SK-N-SH (cell line): ENCODE measurements around the gene ZCCHC2. TPM values are rescaled to one million over a fixed set of nuclear protein-coding genes. Genes with fewer than 3 reads are reported as not detected.

Source experiments
- CTCF ChIA-PET: fragments of 300-600, 350-600 bp; formaldehyde crosslinking; extraction: SDS; loops from one replicate; lab custom pipeline; 2021; lab: Yijun Ruan, JAX
- POLR2A ChIA-PET: fragments of 350-600 bp; sonication (Branson Sonifier 250); formaldehyde crosslinking; extraction: SDS; loops from one replicate; lab custom pipeline; 2020; ENCODE audit warnings: antibody characterized with exemption, inconsistent platforms; lab: Yijun Ruan, JAX
- DNase-seq: peaks from one replicate; pipeline ENCODE4 v3.0.0; 2012
- H2AFZ ChIP-seq: fragments of 200-600 bp; sonication (generic); 2 replicates; pipeline ENCODE4 v1.8.1; 2016; ENCODE audit warnings: antibody characterized with exemption, mild to moderate bottlenecking, low read depth
- H3F3A ChIP-seq: fragments of 200-600 bp; sonication (generic); replicated peaks from 2 replicates; pipeline ENCODE3; 2016; ENCODE audit warnings: antibody characterized with exemption, mild to moderate bottlenecking; ENCODE audit not compliant: insufficient read depth
- H3K27ac ChIP-seq, 2 experiments: fragments of 200-500 bp in 1 of 2; fragments of 200-600 bp in 1 of 2; sonication (Bioruptor generic) in 1 of 2; sonication (generic), shearing (Covaris generic) in 1 of 2; 2 replicates each; pipeline versions ENCODE4 v1.5.1 to v1.6.1; 2014 to 2016; ENCODE audit warnings: low read depth in 2 of 2, inconsistent platforms in 1 of 2, low read length in 1 of 2, mild to moderate bottlenecking in 1 of 2, mixed read lengths in 1 of 2
- H3K27me3 ChIP-seq: fragments of 200-600 bp; sonication (generic), shearing (Covaris generic); 2 replicates; pipeline ENCODE4 v1.6.1; 2016; ENCODE audit warnings: mixed run types; ENCODE audit not compliant: insufficient read depth
- H3K36me3 ChIP-seq, 2 experiments: fragments of 200-500 bp in 1 of 2; fragments of 200-600 bp in 1 of 2; sonication (Bioruptor generic) in 1 of 2; sonication (generic) in 1 of 2; replicated peaks in 1 of 2; 2 replicates each; pipeline versions ENCODE3 to v1.5.1; 2014 to 2016; ENCODE audit warnings: low read length in 1 of 2, mild to moderate bottlenecking in 1 of 2; ENCODE audit not compliant: insufficient read depth in 2 of 2, control insufficient read depth in 1 of 2
- H3K4me1 ChIP-seq, 2 experiments: fragments of 200-500 bp in 1 of 2; fragments of 200-600 bp in 1 of 2; sonication (Bioruptor generic) in 1 of 2; sonication (generic), shearing (Covaris generic) in 1 of 2; 2 replicates each; pipeline versions ENCODE4 v1.5.1 to v1.6.1; 2014 to 2016; ENCODE audit warnings: low read depth in 1 of 2, low read length in 1 of 2, mixed run types in 1 of 2; ENCODE audit not compliant: insufficient read depth in 2 of 2, control insufficient read depth in 1 of 2
- H3K4me2 ChIP-seq: fragments of 200-600 bp; sonication (generic), shearing (Covaris generic); 2 replicates; pipeline ENCODE4 v1.6.1; 2017; ENCODE audit warnings: mixed run types
- H3K4me3 ChIP-seq, 2 experiments: fragments of 200-500 bp in 1 of 2; fragments of 200-600 bp in 1 of 2; sonication (Bioruptor generic) in 1 of 2; sonication (generic), shearing (Covaris generic) in 1 of 2; 2 replicates each; pipeline versions ENCODE4 v1.5.1 to v1.8.1; 2014 to 2016; ENCODE audit warnings: low read depth in 2 of 2, inconsistent platforms in 1 of 2, low read length in 1 of 2, mild to moderate bottlenecking in 1 of 2, mixed read lengths in 1 of 2, moderate library complexity in 1 of 2
- H3K79me2 ChIP-seq: fragments of 200-600 bp; sonication (generic); 2 replicates; pipeline ENCODE4 v1.8.1; 2017; ENCODE audit warnings: mild to moderate bottlenecking; ENCODE audit not compliant: insufficient read depth
- H3K9ac ChIP-seq: fragments of 200-600 bp; sonication (generic); 2 replicates; pipeline ENCODE4 v1.6.1; 2017; ENCODE audit warnings: mixed run types
- H3K9me2 ChIP-seq: fragments of 200-600 bp; sonication (generic); 2 replicates; pipeline ENCODE4 v1.6.1; 2017; ENCODE audit warnings: mixed run types
- H3K9me3 ChIP-seq: fragments of 200-600 bp; sonication (generic); 2 replicates; pipeline ENCODE4 v1.6.1; 2017; ENCODE audit warnings: mixed run types, mild to moderate bottlenecking, moderate library complexity
- H4K20me1 ChIP-seq: fragments of 200-600 bp; sonication (generic); 2 replicates; pipeline ENCODE4 v1.6.1; 2017; ENCODE audit warnings: mild to moderate bottlenecking, mixed run types; ENCODE audit not compliant: insufficient read depth
- ELF1 ChIP-seq: IDR thresholded peaks from 2 replicates; pipeline ENCODE4 v1.4.0; 2012
- EZH2phosphoT487 ChIP-seq: fragments of 200-600 bp; sonication (generic); IDR thresholded peaks from 2 replicates; pipeline ENCODE4 v1.6.1; 2017; ENCODE audit warnings: low read depth, mixed run types, mild to moderate bottlenecking, antibody characterized with exemption, moderate library complexity, borderline replicate concordance
- FOXM1 ChIP-seq: IDR thresholded peaks from 2 replicates; pipeline ENCODE4 v1.4.0; 2012; ENCODE audit warnings: low read depth, mild to moderate bottlenecking
- MXI1 ChIP-seq: IDR thresholded peaks from 2 replicates; pipeline ENCODE4 v1.6.1; 2012; ENCODE audit warnings: mild to moderate bottlenecking, low read depth, low read length, improper control_type of control experiment
- NFIC ChIP-seq: IDR thresholded peaks from 2 replicates; pipeline ENCODE4 v1.4.0; 2012; ENCODE audit warnings: borderline replicate concordance
- POLR2AphosphoS5 ChIP-seq: IDR thresholded peaks from 2 replicates; pipeline ENCODE4 v1.6.1; 2012; ENCODE audit warnings: low read depth, low read length
- RAD21 ChIP-seq: IDR thresholded peaks from 2 replicates; pipeline ENCODE4 v1.6.1; 2012; ENCODE audit warnings: mild to moderate bottlenecking, low read length
- SMC3 ChIP-seq: IDR thresholded peaks from 2 replicates; pipeline ENCODE4 v1.6.1; 2012; ENCODE audit warnings: low read depth, low read length, improper control_type of control experiment
- YY1 ChIP-seq: IDR thresholded peaks from 2 replicates; pipeline ENCODE4 v1.4.0; 2012; ENCODE audit warnings: low read depth, mild to moderate bottlenecking
- WGBS: methylation state at CpG from one replicate; pipeline ENCODE4 v1.1.6; 2017; ENCODE audit warnings: low lambda C conversion rate; 5-methylcytosine and 5-hydroxymethylcytosine counted together
- polyA plus RNA-seq, 3 experiments: library from polyadenylated mRNA; depleted of rRNA; stranded (reverse); fragments of >200 nt; gene quantifications; 2 replicates each; pipeline ENCODE4 v1.2.3, GENCODE V29; 2012
- TF ChIP-seq, protein P1 (sequence below): IDR thresholded peaks from 2 replicates; pipeline ENCODE4; 2012
- TF ChIP-seq, protein P2 (sequence below): IDR thresholded peaks from 2 replicates; pipeline ENCODE4 v1.4.0; 2012; ENCODE audit warnings: low read depth, borderline replicate concordance
- TF ChIP-seq, protein P3 (sequence below): fragments of 150-350 bp; IDR thresholded peaks from 2 replicates; pipeline ENCODE4 v1.6.1; 2017; ENCODE audit warnings: antibody characterized with exemption, low read length, low read depth, borderline replicate concordance

ZCCHC2 gene
- polyA plus RNA-seq, 1 of the 3 experiments (the other 2 are of a cell fraction), result 7.3 TPM

GRCh38 chr18:62518460-62519375 is 4.1 kb upstream of the ZCCHC2 start:
- WGBS, result 91% methylated on average over 9 of the region's 9 CpGs
- POLR2A ChIA-PET, result no interaction called here
- DNase-seq, result no peak

GRCh38 chr18:62519684-62520083 is 3.1 kb upstream of the ZCCHC2 start:
- no peak overlapping the region for H3K27ac ChIP-seq
- 96% methylated on average over 1 of the region's 1 CpG for WGBS
- no peak overlapping the region for H3K4me2 ChIP-seq
- CTCF ChIA-PET, result no interaction called here
- no peak overlapping the region for H3K4me3 ChIP-seq
- peaks cover 3% of the 10 kb centered on the region for H3K79me2 ChIP-seq
- H3K9me2 ChIP-seq, result no peaks in the 10 kb centered on the region
- POLR2A ChIA-PET, result no interaction called here
- 0 out of 2 replicates have a peak, but pooled peaks cover 2% of the 10 kb centered on the region for H3K9me3 ChIP-seq
- no peak for DNase-seq
- H2AFZ ChIP-seq, result no peak overlapping the region
- TF ChIP-seq, protein P1, sequence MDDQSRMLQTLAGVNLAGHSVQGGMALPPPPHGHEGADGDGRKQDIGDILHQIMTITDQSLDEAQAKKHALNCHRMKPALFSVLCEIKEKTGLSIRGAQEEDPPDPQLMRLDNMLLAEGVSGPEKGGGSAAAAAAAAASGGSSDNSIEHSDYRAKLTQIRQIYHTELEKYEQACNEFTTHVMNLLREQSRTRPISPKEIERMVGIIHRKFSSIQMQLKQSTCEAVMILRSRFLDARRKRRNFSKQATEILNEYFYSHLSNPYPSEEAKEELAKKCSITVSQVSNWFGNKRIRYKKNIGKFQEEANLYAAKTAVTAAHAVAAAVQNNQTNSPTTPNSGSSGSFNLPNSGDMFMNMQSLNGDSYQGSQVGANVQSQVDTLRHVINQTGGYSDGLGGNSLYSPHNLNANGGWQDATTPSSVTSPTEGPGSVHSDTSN, result no peak
- H4K20me1 ChIP-seq, result no peaks in the 10 kb centered on the region; the same call in 1 of the 2 replicates
- no peaks in the 10 kb centered on the region for H3K27me3 ChIP-seq
- no peaks in the 10 kb centered on the region for H3F3A ChIP-seq
- H3K9ac ChIP-seq, result no peak overlapping the region
- peaks cover 0 to 2% of the 10 kb centered on the region in 2 experiments; a peak in 2 of 4 replicates for H3K4me1 ChIP-seq
- no peaks in the 10 kb centered on the region for H3K36me3 ChIP-seq

More at GRCh38 chr18:62518460-62519375, 4.1 kb upstream of the ZCCHC2 start:
- CTCF ChIA-PET, result no interaction called here
- Histone ChIP-seq H3K9me2 (no peaks in the 10 kb centered on the region), H3K4me2 (no peak overlapping the region), H4K20me1 (no peaks in the 10 kb centered on the region), H3K4me3 (no peak overlapping the region), H3K79me2 (no peaks in the 10 kb centered on the region), H3K9me3 (0 out of 2 replicates have a peak, but pooled peaks cover 10% of the 10 kb centered on the region), H3K36me3 (no peaks in the 10 kb centered on the region), H3K4me1 (peaks cover 0 to 2% of the 10 kb centered on the region in 2 experiments; a peak in 2 of 4 replicates), H3K27ac (no peak overlapping the region), H3F3A (no peaks in the 10 kb centered on the region), H2AFZ (no peak overlapping the region), H3K27me3 (no peaks in the 10 kb centered on the region), H3K9ac (no peak overlapping the region)
- TF ChIP-seq ELF1, result no peak
- TF ChIP-seq, protein P1, result peak; percentile 14; the same call in 1 of the 2 replicates

GRCh38 chr18:62521082-62521481 is 1.7 kb upstream of the ZCCHC2 start:
- H4K20me1 ChIP-seq, result no peaks in the 10 kb centered on the region; the same call in 1 of the 2 replicates
- H3K9ac ChIP-seq, result no peak overlapping the region
- H3K27me3 ChIP-seq, result no peaks in the 10 kb centered on the region
- no peaks in the 10 kb centered on the region for H3F3A ChIP-seq
- DNase-seq, result no peak
- 96% methylated on average over 4 of the region's 4 CpGs for WGBS
- no peak overlapping the region for H2AFZ ChIP-seq
- no peaks in the 10 kb centered on the region for H3K9me2 ChIP-seq
- H3K27ac ChIP-seq, result no peak overlapping the region
- ChIA-PET CTCF (interaction anchor here (0.8 to 2.1 kb wide), 4 partner anchors 10 to 95 kb away, joined by 3 to 10 read pairs (median 4); no protein-coding TSS in a partner anchor), POLR2A (no interaction called here)
- peaks cover 9 to 13% of the 10 kb centered on the region in 2 experiments; a peak in 3 of 4 replicates for H3K4me1 ChIP-seq
- H3K36me3 ChIP-seq, result no peaks in the 10 kb centered on the region
- H3K4me3 ChIP-seq, result 0 out of 4 replicates have a peak overlapping the region, but pooled peaks of 1 of the 2 experiments have one; percentile 96
- H3K79me2 ChIP-seq, result peaks cover 17% of the 10 kb centered on the region
- no peaks in the 10 kb centered on the region; the same call in 1 of the 2 replicates for H3K9me3 ChIP-seq
- peak overlapping the region; percentile 85 for H3K4me2 ChIP-seq
- no peak for TF ChIP-seq RAD21
- TF ChIP-seq, protein P2, sequence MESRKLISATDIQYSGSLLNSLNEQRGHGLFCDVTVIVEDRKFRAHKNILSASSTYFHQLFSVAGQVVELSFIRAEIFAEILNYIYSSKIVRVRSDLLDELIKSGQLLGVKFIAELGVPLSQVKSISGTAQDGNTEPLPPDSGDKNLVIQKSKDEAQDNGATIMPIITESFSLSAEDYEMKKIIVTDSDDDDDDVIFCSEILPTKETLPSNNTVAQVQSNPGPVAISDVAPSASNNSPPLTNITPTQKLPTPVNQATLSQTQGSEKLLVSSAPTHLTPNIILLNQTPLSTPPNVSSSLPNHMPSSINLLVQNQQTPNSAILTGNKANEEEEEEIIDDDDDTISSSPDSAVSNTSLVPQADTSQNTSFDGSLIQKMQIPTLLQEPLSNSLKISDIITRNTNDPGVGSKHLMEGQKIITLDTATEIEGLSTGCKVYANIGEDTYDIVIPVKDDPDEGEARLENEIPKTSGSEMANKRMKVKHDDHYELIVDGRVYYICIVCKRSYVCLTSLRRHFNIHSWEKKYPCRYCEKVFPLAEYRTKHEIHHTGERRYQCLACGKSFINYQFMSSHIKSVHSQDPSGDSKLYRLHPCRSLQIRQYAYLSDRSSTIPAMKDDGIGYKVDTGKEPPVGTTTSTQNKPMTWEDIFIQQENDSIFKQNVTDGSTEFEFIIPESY, result no peak
- no peak for TF ChIP-seq MXI1
- TF ChIP-seq NFIC, result no peak
- no peak for TF ChIP-seq EZH2phosphoT487
- TF ChIP-seq POLR2AphosphoS5, result no peak
- TF ChIP-seq YY1, result no peak
- no peak for TF ChIP-seq FOXM1
- TF ChIP-seq, protein P1, result no peak
- TF ChIP-seq ELF1, result no peak
- no peak for TF ChIP-seq SMC3
- TF ChIP-seq, protein P3, sequence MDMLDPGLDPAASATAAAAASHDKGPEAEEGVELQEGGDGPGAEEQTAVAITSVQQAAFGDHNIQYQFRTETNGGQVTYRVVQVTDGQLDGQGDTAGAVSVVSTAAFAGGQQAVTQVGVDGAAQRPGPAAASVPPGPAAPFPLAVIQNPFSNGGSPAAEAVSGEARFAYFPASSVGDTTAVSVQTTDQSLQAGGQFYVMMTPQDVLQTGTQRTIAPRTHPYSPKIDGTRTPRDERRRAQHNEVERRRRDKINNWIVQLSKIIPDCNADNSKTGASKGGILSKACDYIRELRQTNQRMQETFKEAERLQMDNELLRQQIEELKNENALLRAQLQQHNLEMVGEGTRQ, result no peak
